Common myeloid progenitor, CD34-positive (primary cell): Measurements from ENCODE around the gene SPATA13.

Source experiments
- CTCF ChIA-PET: fragments of 350-600 bp; sonication (Branson Sonifier 250); formaldehyde crosslinking; loops from one replicate; lab custom pipeline; 2021; ENCODE audit warnings: antibody characterized with exemption; lab: Charles Lee
- POLR2A ChIA-PET: fragments of 350-600 bp; sonication (Branson Sonifier 250); formaldehyde crosslinking; loops from one replicate; lab custom pipeline; 2021; ENCODE audit warnings: antibody characterized with exemption; lab: Charles Lee
- DNase-seq, 3 donors: peaks; one replicate each; pipeline versions ENCODE4 v3.0.0 to v3.0.0-alpha.2; 2013
- H3K27ac ChIP-seq, 2 experiments: 1 replicate in 1 of 2; 2 replicates in 1 of 2; pipeline ENCODE4 v1.7.0; 2013; ENCODE audit warnings: inconsistent platforms in 2 of 2, low read length in 2 of 2, mild to moderate bottlenecking in 2 of 2, low read depth in 1 of 2, moderate library complexity in 1 of 2; ENCODE audit not compliant: severe bottlenecking in 2 of 2, insufficient read depth in 1 of 2, poor library complexity in 1 of 2
- H3K27me3 ChIP-seq, 5 experiments: replicated peaks in 2 of 5; 1 replicate in 3 of 5; 2 replicates in 2 of 5; pipeline versions ENCODE4 v1.6.1 to v1.7.0; 2013; ENCODE audit warnings: low read length in 4 of 5, mild to moderate bottlenecking in 2 of 5, moderate library complexity in 2 of 5, inconsistent platforms in 1 of 5; ENCODE audit not compliant: insufficient read depth in 5 of 5, control insufficient read depth in 4 of 5
- H3K36me3 ChIP-seq, 4 experiments: 1 replicate in 2 of 4; 2 replicates in 2 of 4; pipeline versions ENCODE4 v1.6.1 to v1.7.0; 2013; ENCODE audit warnings: low read length in 3 of 4, control low read depth in 1 of 4, mild to moderate bottlenecking in 1 of 4; ENCODE audit not compliant: control insufficient read depth in 4 of 4, insufficient read depth in 4 of 4
- H3K4me1 ChIP-seq, 4 experiments: 1 replicate in 3 of 4; 2 replicates in 1 of 4; pipeline versions ENCODE4 v1.6.1 to v1.7.1; 2013; ENCODE audit warnings: low read length in 3 of 4, mild to moderate bottlenecking in 3 of 4, control low read depth in 1 of 4, inconsistent platforms in 1 of 4, moderate library complexity in 1 of 4; ENCODE audit not compliant: control insufficient read depth in 4 of 4, insufficient read depth in 4 of 4; ENCODE audit errors: control extremely low read depth in 1 of 4
- H3K4me3 ChIP-seq, 7 experiments: 1 replicate in 4 of 7; 2 replicates in 3 of 7; pipeline versions ENCODE4 v1.5.1 to v1.7.0; 2013; ENCODE audit warnings: mild to moderate bottlenecking in 7 of 7, low read length in 6 of 7, moderate library complexity in 6 of 7, inconsistent platforms in 2 of 7, low read depth in 2 of 7, control low read depth in 1 of 7; ENCODE audit not compliant: insufficient read depth in 4 of 7, control insufficient read depth in 1 of 7; ENCODE audit errors: extremely low read depth in 1 of 7
- H3K9me3 ChIP-seq, 5 experiments: 1 replicate in 4 of 5; 2 replicates in 1 of 5; pipeline versions ENCODE4 v1.6.1 to v1.7.1; 2013; ENCODE audit warnings: low read length in 4 of 5, mild to moderate bottlenecking in 2 of 5, inconsistent platforms in 1 of 5, low read depth in 1 of 5, moderate library complexity in 1 of 5; ENCODE audit not compliant: control insufficient read depth in 4 of 5, insufficient read depth in 2 of 5; ENCODE audit errors: control extremely low read depth in 1 of 5
- WGBS: methylation state at CpG from one replicate; pipeline ENCODE4 v1.1.5; 2013; ENCODE audit not compliant: insufficient coverage; 5-methylcytosine and 5-hydroxymethylcytosine counted together

Gene SPATA13

DNA sequence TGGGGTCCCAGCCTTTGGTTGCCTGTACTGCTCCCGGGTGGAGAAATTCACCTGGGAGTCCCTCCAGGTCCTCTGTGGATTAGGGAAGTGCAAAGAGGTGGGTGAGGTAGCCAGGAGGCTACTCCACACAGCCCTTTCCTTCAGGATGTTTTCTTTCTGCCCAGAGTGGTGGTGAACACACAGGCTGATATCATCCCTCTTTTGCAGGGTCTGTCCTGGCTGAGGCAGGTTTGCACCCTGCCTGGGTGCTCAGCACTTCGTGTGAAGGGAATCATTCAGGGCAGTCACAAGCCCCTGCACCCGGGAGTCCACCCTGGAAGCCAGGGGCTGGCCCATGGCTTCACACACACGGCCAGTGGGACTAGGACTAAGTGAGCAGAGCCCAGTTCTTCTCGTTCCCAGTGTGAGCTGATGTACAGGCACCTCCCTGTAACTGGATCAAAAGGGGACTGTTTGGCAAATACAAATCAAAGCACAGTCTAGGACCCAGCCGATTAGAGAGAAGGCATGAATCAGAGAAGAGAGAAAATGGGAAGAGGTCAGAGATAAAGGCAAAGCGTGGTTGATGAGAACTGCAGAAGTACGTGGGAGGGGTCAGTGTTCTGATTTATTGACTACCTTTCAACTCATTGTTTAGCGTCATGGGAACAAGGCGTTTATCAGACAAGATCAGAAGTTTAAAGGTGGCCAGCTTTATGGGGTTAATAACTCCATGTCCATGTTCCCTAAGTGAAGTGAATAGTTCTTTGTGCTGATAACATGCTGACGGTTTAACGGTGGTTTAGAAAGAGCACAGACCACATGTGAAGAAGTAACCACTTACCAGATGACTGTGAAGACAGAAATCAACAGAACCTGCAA is 30.4 kb upstream of the SPATA13 start:
- POLR2A ChIA-PET = no interaction called here
- peaks cover 0 to 14% (median 6%) of the 10 kb centered on the region in 5 experiments for H3K9me3 ChIP-seq
- no peaks in the 10 kb centered on the region for H3K36me3 ChIP-seq
- peaks cover 0 to 10% (median 2%) of the 10 kb centered on the region in 5 experiments for H3K27me3 ChIP-seq
- no peak overlapping the region for H3K27ac ChIP-seq
- DNase-seq = peak in 2 of 3 donors; percentile 10 to 16
- CTCF ChIA-PET = interaction anchor here (1.0 kb wide), 1 partner anchor 33 kb away, joined by 3 read pairs; no protein-coding TSS in a partner anchor
- 43% methylated on average over 12 of the region's 12 CpGs for WGBS
- no peak overlapping the region for H3K4me3 ChIP-seq
- H3K4me1 ChIP-seq = no peaks in the 10 kb centered on the region

DNA sequence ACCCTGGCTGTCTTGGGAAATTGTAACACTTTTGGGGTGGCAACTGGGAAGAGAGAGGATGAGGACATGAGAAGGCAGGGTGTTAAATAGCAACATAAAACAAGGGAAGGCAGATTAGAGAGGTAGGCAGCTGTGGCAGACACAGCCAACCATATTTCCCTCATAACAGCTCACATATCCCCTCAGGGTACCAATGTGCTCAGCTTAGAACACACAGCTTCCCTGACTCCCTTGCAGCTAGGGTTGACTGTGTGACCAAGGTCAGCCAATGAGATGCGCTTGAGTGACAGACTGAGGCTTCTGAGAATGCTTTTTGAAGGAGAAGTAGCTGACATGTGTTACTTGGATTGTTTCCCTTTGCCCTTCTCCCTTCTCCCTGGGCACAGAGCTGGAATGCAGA is 28.8 kb upstream of the SPATA13 start:
- peaks cover 0 to 14% (median 6%) of the 10 kb centered on the region in 5 experiments for H3K9me3 ChIP-seq
- H3K27ac ChIP-seq = no peak overlapping the region
- peaks cover 0 to 10% (median 2%) of the 10 kb centered on the region in 5 experiments for H3K27me3 ChIP-seq
- H3K36me3 ChIP-seq = no peaks in the 10 kb centered on the region
- no peak overlapping the region for H3K4me3 ChIP-seq
- no peak for DNase-seq
- ChIA-PET POLR2A (no interaction called here), CTCF (no interaction called here)
- 80% methylated on average over 1 of the region's 1 CpG for WGBS
- no peaks in the 10 kb centered on the region for H3K4me1 ChIP-seq

DNA sequence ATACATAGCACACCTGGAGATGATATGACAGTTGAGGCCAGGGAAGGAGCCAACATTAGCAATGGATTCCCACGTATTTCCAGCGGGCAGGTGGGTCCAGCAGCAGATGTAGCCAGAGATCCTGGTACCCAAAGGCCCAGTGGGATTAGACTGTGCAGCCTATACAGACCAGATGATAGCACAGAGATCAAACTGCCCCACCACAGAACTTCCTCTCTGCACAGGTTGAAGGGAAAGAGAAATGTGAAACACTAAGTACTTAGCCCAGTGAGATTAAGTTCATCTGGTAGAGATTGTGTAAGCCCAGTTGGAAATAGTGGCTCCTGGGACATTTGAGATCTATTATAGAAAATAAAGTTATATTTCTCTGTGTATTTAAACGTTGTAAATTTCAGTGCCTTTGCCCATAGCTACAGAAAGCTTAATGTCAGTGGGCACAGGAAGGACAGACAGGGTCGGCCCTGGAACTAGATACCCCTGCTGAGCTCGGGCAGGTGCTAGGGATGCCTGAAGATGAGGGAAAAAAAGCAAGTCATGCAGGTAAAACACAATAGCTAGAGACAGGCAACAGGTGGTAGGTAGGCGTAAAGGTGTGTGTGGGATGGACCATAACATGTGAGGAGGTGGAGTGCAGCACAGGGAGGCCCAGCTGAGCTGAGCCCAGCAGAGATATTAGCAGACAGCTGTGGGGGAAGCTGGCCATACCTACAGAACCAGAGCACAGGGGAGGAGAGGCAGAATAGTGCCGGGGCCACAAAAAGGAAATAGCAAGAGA is 27.3 kb upstream of the SPATA13 start:
- H3K9me3 ChIP-seq = peaks cover 0 to 14% (median 6%) of the 10 kb centered on the region in 5 experiments
- no peak overlapping the region for H3K4me3 ChIP-seq
- CTCF ChIA-PET = interaction anchor here (0.6 kb wide), 1 partner anchor 17 kb away, joined by 3 read pairs; no protein-coding TSS in a partner anchor
- H3K27ac ChIP-seq = no peak overlapping the region
- POLR2A ChIA-PET = no interaction called here
- DNase-seq = no peak
- H3K4me1 ChIP-seq = no peaks in the 10 kb centered on the region
- H3K36me3 ChIP-seq = no peaks in the 10 kb centered on the region
- H3K27me3 ChIP-seq = peaks cover 0 to 10% (median 2%) of the 10 kb centered on the region in 5 experiments
- 91% methylated on average over 5 of the region's 7 CpGs for WGBS

DNA sequence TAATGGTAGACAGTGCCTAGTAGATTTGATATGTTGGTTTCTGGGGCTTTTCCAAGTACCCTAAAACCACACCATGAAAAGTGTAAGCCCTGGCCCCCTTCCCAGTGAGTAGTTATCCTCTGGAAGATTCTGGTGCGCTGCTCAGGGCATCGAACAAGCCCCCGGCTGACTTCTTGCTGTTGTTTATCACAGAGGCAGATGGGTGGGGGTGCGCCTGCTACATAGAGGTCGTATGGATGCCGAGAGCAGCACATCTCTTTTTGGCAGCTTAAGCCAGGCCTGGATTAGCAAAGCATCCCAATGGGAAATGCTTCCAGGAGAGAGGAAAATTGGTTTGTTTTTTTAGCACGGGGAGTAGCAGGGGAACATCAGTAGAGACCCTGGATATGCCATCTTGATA is 26.3 kb upstream of the SPATA13 start:
- DNase-seq = no peak
- H3K4me3 ChIP-seq = no peak overlapping the region
- ChIA-PET CTCF (interaction anchor here (1.0 kb wide), 1 partner anchor 35 kb away, joined by 3 read pairs; no protein-coding TSS in a partner anchor), POLR2A (no interaction called here)
- H3K4me1 ChIP-seq = no peaks in the 10 kb centered on the region
- H3K36me3 ChIP-seq = no peaks in the 10 kb centered on the region
- peaks cover 0 to 10% (median 2%) of the 10 kb centered on the region in 5 experiments for H3K27me3 ChIP-seq
- no peak overlapping the region for H3K27ac ChIP-seq
- peaks cover 0 to 14% (median 6%) of the 10 kb centered on the region in 5 experiments for H3K9me3 ChIP-seq
- 94% methylated on average over 7 of the region's 7 CpGs for WGBS

DNA sequence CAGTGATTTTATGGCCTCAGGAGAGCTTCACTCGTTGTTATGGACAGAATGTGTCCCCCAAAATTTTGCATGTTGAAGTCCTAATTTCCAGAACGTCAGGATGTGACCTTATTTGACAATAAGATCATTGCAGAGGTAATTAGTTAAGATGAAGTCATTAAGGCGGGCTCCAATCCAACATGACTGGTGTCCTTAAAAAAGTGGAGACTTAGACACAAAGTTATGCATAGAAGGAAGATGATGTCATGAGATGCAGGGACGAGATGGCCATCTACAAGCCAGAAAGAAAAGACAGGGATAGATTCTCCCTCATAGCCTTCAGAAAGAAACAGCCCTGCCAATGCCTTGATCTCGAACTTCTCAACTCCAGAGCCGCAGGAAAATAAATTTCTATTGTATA is 25.8 kb upstream of the SPATA13 start:
- no peak overlapping the region for H3K27ac ChIP-seq
- CTCF ChIA-PET = interaction anchor here (1.0 kb wide), 1 partner anchor 34 kb away, joined by 3 read pairs; no protein-coding TSS in a partner anchor

DNA sequence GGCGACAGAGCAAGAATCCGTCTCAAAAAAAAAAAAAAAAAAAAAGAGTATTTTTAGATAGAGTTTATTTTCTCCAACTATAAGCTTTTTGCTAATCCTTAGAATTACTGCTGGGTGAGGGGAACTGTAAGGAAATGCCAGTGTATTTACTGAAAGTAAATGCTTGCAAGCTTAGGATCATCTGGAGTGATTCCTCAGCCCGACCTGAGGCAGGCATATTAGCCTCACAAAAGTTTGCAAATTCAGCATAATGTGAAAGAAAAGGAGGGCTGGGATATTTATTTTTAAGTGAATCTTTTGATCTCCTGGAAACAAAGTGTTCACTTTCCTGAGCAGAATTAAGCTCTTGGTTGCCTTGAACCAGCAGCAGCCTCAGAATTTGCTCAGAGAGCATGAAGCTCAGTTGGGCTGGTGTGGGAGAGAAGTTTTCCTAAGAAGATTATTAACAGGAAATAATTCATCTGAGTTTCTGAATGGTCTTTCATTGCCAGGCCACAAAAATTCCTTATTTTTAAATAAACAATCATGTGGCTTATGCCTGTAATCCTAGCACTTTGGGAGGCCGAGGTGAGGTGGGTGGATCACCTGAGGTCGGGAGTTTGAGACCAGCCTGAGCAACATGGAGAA is 24.7 kb upstream of the SPATA13 start:
- peaks cover 0 to 14% (median 6%) of the 10 kb centered on the region in 5 experiments for H3K9me3 ChIP-seq
- DNase-seq = no peak
- peaks cover 0 to 2% (median 0%) of the 10 kb centered on the region in 5 experiments for H3K27me3 ChIP-seq
- WGBS = 100% methylated on average over 1 of the region's 5 CpGs
- no peak overlapping the region for H3K4me3 ChIP-seq
- CTCF ChIA-PET = interaction anchor here (0.8 kb wide), 1 partner anchor 13 kb away, joined by 3 read pairs; no protein-coding TSS in a partner anchor
- H3K4me1 ChIP-seq = no peaks in the 10 kb centered on the region
- H3K36me3 ChIP-seq = no peaks in the 10 kb centered on the region
- POLR2A ChIA-PET = no interaction called here
- no peak overlapping the region for H3K27ac ChIP-seq

More for the DNA sequence above, 25.8 kb upstream of the SPATA13 start:
- Histone ChIP-seq H3K27me3 (peaks cover 0 to 10% (median 2%) of the 10 kb centered on the region in 5 experiments), H3K4me1 (no peaks in the 10 kb centered on the region), H3K4me3 (no peak overlapping the region), H3K9me3 (peaks cover 0 to 14% (median 6%) of the 10 kb centered on the region in 5 experiments), H3K36me3 (no peaks in the 10 kb centered on the region)
- POLR2A ChIA-PET = no interaction called here
- no peak for DNase-seq
- WGBS = 97% methylated on average over 6 of the region's 6 CpGs
